ENCODE measurements around the gene CXCL11. TPM values are rescaled to one million over a fixed set of nuclear protein-coding genes. Genes with fewer than 3 reads are reported as not detected.
"Not testable (repeated sequence)": the region's sequence is repeated elsewhere in the genome, so short reads cannot be mapped to it uniquely, and the experiment has no call there.

CXCL11 gene
- under 1 TPM; 0.18 to 0.62 (median 0.41) TPM for polyA plus RNA-seq (ENCODE audit: insufficient read length in 4 of 4)

- DNase-seq (ENCODE audit: low read depth in 4 of 4, low spot score in 3 of 4) = no peak
These were observed at the start of gene CXCL11 for GRCh38 chr4:76035799-76036380. Gene CXCL11, minus strand, starts transcription at chr4:76036070. Its CDS starts 83 bp downstream, at chr4:76035987.

GRCh38 chr4:76084542-76084941, 48.7 kb upstream of the CXCL11 start:
- DNase-seq (ENCODE audit: low read depth in 4 of 4, low spot score in 3 of 4) = no peak

- DNase-seq (ENCODE audit: low read depth in 4 of 4, low spot score in 3 of 4) = no peak
These were observed 47.6 kb upstream of the CXCL11 start for GRCh38 chr4:76083386-76083988.

- DNase-seq (ENCODE audit: low read depth in 4 of 4, low spot score in 3 of 4) = no peak
These were observed 42.3 kb upstream of the CXCL11 start for GRCh38 chr4:76078033-76078613.

- no peak for DNase-seq (ENCODE audit: low read depth in 4 of 4, low spot score in 3 of 4)
These were observed 39.2 kb upstream of the CXCL11 start for GRCh38 chr4:76074993-76075600.

- no peak for DNase-seq (ENCODE audit: low read depth in 4 of 4, low spot score in 3 of 4)
These were observed 38.6 kb upstream of the CXCL11 start, which contains the start of gene ART3 for GRCh38 chr4:76074468-76074867. Gene ART3, plus strand, starts transcription at chr4:76074709. Its CDS starts 1,181 bp downstream, at chr4:76075890.

GRCh38 chr4:76072760-76073159, 36.9 kb upstream of the CXCL11 start:
- DNase-seq (ENCODE audit: low read depth in 4 of 4, low spot score in 3 of 4) = no peak

- peak; percentile 21 to 66 (median 48) for DNase-seq (ENCODE audit: low read depth in 4 of 4, low spot score in 3 of 4)
These were observed 31.9 kb upstream of the CXCL11 start for GRCh38 chr4:76067652-76068286.

- DNase-seq (ENCODE audit: low read depth in 4 of 4, low spot score in 3 of 4) = no peak
These were observed 30.7 kb upstream of the CXCL11 start for GRCh38 chr4:76066546-76066945.

GRCh38 chr4:76061982-76062381, 26.1 kb upstream of the CXCL11 start:
- no peak for DNase-seq (ENCODE audit: low read depth in 4 of 4, low spot score in 3 of 4)

- DNase-seq (ENCODE audit: low read depth in 4 of 4, low spot score in 3 of 4) = no peak
These were observed 25.6 kb upstream of the CXCL11 start for GRCh38 chr4:76061421-76061820.

- DNase-seq (ENCODE audit: low read depth in 4 of 4, low spot score in 3 of 4) = no peak
These were observed 24.6 kb upstream of the CXCL11 start for GRCh38 chr4:76060506-76060905.

GRCh38 chr4:76059750-76060149, 23.9 kb upstream of the CXCL11 start:
- DNase-seq (ENCODE audit: low read depth in 4 of 4, low spot score in 3 of 4) = no peak

- no peak for DNase-seq (ENCODE audit: low read depth in 4 of 4, low spot score in 3 of 4)
These were observed 23.1 kb upstream of the CXCL11 start for GRCh38 chr4:76058888-76059426.

GRCh38 chr4:76058302-76058701, 22.4 kb upstream of the CXCL11 start:
- no peak for DNase-seq (ENCODE audit: low read depth in 4 of 4, low spot score in 3 of 4)

GRCh38 chr4:76055421-76055820, 19.6 kb upstream of the CXCL11 start:
- no peak for DNase-seq (ENCODE audit: low read depth in 4 of 4, low spot score in 3 of 4)

- no peak for DNase-seq (ENCODE audit: low read depth in 4 of 4, low spot score in 3 of 4)
These were observed 19.1 kb upstream of the CXCL11 start for GRCh38 chr4:76055016-76055415.

- no peak for DNase-seq (ENCODE audit: low read depth in 4 of 4, low spot score in 3 of 4)
These were observed 17.9 kb upstream of the CXCL11 start for GRCh38 chr4:76053730-76054129.

GRCh38 chr4:76050560-76051050, 14.7 kb upstream of the CXCL11 start:
- DNase-seq (ENCODE audit: low read depth in 4 of 4, low spot score in 3 of 4) = not testable (repeated sequence)

- not testable (repeated sequence) for DNase-seq (ENCODE audit: low read depth in 4 of 4, low spot score in 3 of 4)
These were observed 14.1 kb upstream of the CXCL11 start for GRCh38 chr4:76049860-76050416.

Measured in left renal pelvis (tissue), 4 donors.